ENCODE data around the gene PTPRG.
"Not testable (repeated sequence)": the region's sequence is repeated elsewhere in the genome, so short reads cannot be mapped to it uniquely, and the experiment has no call there.

PTPRG gene

GRCh38 chr3:61729038-61729634 is 167.8 kb downstream of the PTPRG start:
- no peak for DNase-seq

- no peak for DNase-seq
These were observed 168.7 kb downstream of the PTPRG start for GRCh38 chr3:61730056-61730455.

- DNase-seq = no peak
These were observed 169.3 kb downstream of the PTPRG start for GRCh38 chr3:61730577-61731231.

GRCh38 chr3:61733000-61733399 is 171.6 kb downstream of the PTPRG start:
- no peak for DNase-seq

- DNase-seq = no peak
These were observed 172.5 kb downstream of the PTPRG start for GRCh38 chr3:61733876-61734275.

- DNase-seq = no peak
These were observed 173.6 kb downstream of the PTPRG start for GRCh38 chr3:61734749-61735686.

- DNase-seq = no peak
These were observed 175.1 kb downstream of the PTPRG start for GRCh38 chr3:61736506-61736905.

- DNase-seq = no peak
These were observed 178.3 kb downstream of the PTPRG start for GRCh38 chr3:61739640-61740039.

- DNase-seq = no peak
These were observed 179.1 kb downstream of the PTPRG start for GRCh38 chr3:61740494-61740893.

GRCh38 chr3:61741551-61741950 is 180.2 kb downstream of the PTPRG start:
- no peak for DNase-seq

- no peak for DNase-seq
These were observed 180.6 kb downstream of the PTPRG start for GRCh38 chr3:61742006-61742405.

- DNase-seq = no peak
These were observed 181.7 kb downstream of the PTPRG start for GRCh38 chr3:61743067-61743466.

- DNase-seq = no peak
These were observed 182.4 kb downstream of the PTPRG start for GRCh38 chr3:61743686-61744242.

GRCh38 chr3:61748288-61748687 is 186.9 kb downstream of the PTPRG start:
- no peak for DNase-seq

GRCh38 chr3:61750766-61751165 is 189.4 kb downstream of the PTPRG start:
- DNase-seq = no peak

- DNase-seq = no peak
These were observed 197.5 kb downstream of the PTPRG start for GRCh38 chr3:61758839-61759238.

- DNase-seq = not testable (repeated sequence)
These were observed 199.4 kb downstream of the PTPRG start for GRCh38 chr3:61760783-61761182.

GRCh38 chr3:61761694-61762430 is 200.5 kb downstream of the PTPRG start:
- no peak for DNase-seq

- DNase-seq = no peak
These were observed 203.9 kb downstream of the PTPRG start for GRCh38 chr3:61765157-61765876.

- DNase-seq = no peak
These were observed 207.1 kb downstream of the PTPRG start for GRCh38 chr3:61768284-61769037.

GRCh38 chr3:61769266-61769990 is 208.1 kb downstream of the PTPRG start:
- DNase-seq = no peak
